K562 (cell line): Measurements from ENCODE around the gene IL7R. TPM values are rescaled to one million over a fixed set of nuclear protein-coding genes. Genes with fewer than 3 reads are reported as not detected.
A peak's percentile ranks its signal among the peaks of the same experiment; 100 is the strongest.

Source experiments
- ATAC-seq: fragments of 200-7000 bp; cut with Tn5 transposase; 3 replicates; pipeline ENCODE4 v1.9.1; 2020; ENCODE audit warnings: moderate library complexity
- BruUV-seq: library from RNA; stranded (reverse); fragments of 400-500 nt; replicated peaks from 2 replicates; lab custom pipeline; 2021; lab: Mats Ljungman, UMichigan
- CTCF ChIA-PET: fragments of 300-600 bp; formaldehyde crosslinking; extraction: SDS; loops from one replicate; lab custom pipeline; 2021; ENCODE audit warnings: low intra/inter-chr PET ratio; lab: Yijun Ruan, JAX
- POLR2A ChIA-PET: fragments of 300-600, 350-650 bp; sonication (Branson Sonifier 250); formaldehyde crosslinking; extraction: SDS; loops from one replicate; lab custom pipeline; 2021; ENCODE audit warnings: antibody characterized with exemption, inconsistent platforms; lab: Yijun Ruan, JAX
- DNase-seq, 4 experiments: peaks; one replicate each; pipeline versions ENCODE4 v3.0.0 to v3.0.0-alpha.2; 2011 to 2018; ENCODE audit warnings: low spot score in 3 of 4, mixed read lengths in 3 of 4; ENCODE audit errors: extremely low read depth in 1 of 4
- FAIRE-seq: peaks from 2 replicates; lab custom pipeline; 2011; peaks lifted over from hg19 to GRCh38; lab: Jason Lieb, UNC
- H2AFZ ChIP-seq: 2 replicates; pipeline ENCODE4 v1.6.0; 2011; ENCODE audit warnings: low read depth, low read length, control low read depth, inconsistent platforms
- H3K27ac ChIP-seq: fragments of 200-600 bp; 3 replicates; pipeline ENCODE4 v1.8.0; 2011; ENCODE audit warnings: low read depth, mild to moderate bottlenecking, control low read depth, inconsistent platforms, low read length, moderate library complexity, mixed read lengths; ENCODE audit errors: extremely low read depth
- H3K27me3 ChIP-seq, 2 experiments: fragments of 300-600 bp in 1 of 2; 2 replicates in 1 of 2; 3 replicates in 1 of 2; pipeline versions ENCODE4 v1.6.0 to v1.8.0; 2011; ENCODE audit warnings: inconsistent platforms in 2 of 2, low read length in 2 of 2, mild to moderate bottlenecking in 1 of 2, mixed read lengths in 1 of 2, moderate library complexity in 1 of 2; ENCODE audit not compliant: control insufficient read depth in 2 of 2, insufficient read depth in 2 of 2
- H3K36me3 ChIP-seq: fragments of 300-600 bp; 3 replicates; pipeline ENCODE4 v1.8.0; 2011; ENCODE audit warnings: mild to moderate bottlenecking, low read length, inconsistent platforms; ENCODE audit not compliant: control insufficient read depth, insufficient read depth
- H3K4me1 ChIP-seq, 2 experiments: fragments of 200-600 bp in 1 of 2; replicated peaks in 1 of 2; 2 replicates in 1 of 2; 3 replicates in 1 of 2; pipeline versions ENCODE4 v1.5.1 to v1.8.0; 2011; ENCODE audit warnings: inconsistent platforms in 2 of 2, low read length in 2 of 2, mild to moderate bottlenecking in 1 of 2, mixed read lengths in 1 of 2, moderate library complexity in 1 of 2; ENCODE audit not compliant: control insufficient read depth in 2 of 2, insufficient read depth in 2 of 2
- H3K4me2 ChIP-seq: 2 replicates; pipeline ENCODE4 v1.6.1; 2011; ENCODE audit warnings: low read length, control low read depth, inconsistent platforms, mixed read lengths; ENCODE audit not compliant: insufficient read depth
- H3K4me3 ChIP-seq: fragments of 200-600 bp; sonication (generic), shearing (Covaris generic); 2 replicates; pipeline ENCODE4 v1.5.1; 2016; ENCODE audit warnings: control low read depth, inconsistent platforms
- H3K79me2 ChIP-seq: fragments of 200-600 bp; 3 replicates; pipeline ENCODE4 v1.8.0; 2011; ENCODE audit warnings: low read length, inconsistent platforms; ENCODE audit not compliant: control insufficient read depth, insufficient read depth
- H3K9ac ChIP-seq, 2 experiments: 2 replicates each; pipeline versions ENCODE4 v1.6.0 to v1.6.1; 2011; ENCODE audit warnings: low read depth in 2 of 2, low read length in 2 of 2, control low read depth in 1 of 2, inconsistent platforms in 1 of 2, mild to moderate bottlenecking in 1 of 2, mixed read lengths in 1 of 2; ENCODE audit not compliant: insufficient read depth in 1 of 2
- H3K9me1 ChIP-seq: one replicate; pipeline ENCODE4 v1.6.0; 2011; ENCODE audit warnings: inconsistent platforms, mild to moderate bottlenecking, low read length, moderate library complexity; ENCODE audit not compliant: control insufficient read depth, insufficient read depth
- H3K9me3 ChIP-seq: replicated peaks from 2 replicates; pipeline ENCODE4 v1.5.1; 2011; ENCODE audit warnings: low read depth, low read length, inconsistent platforms; ENCODE audit not compliant: control insufficient read depth, insufficient read depth
- H4K20me1 ChIP-seq: replicated peaks from 2 replicates; pipeline ENCODE4 v1.6.1; 2011; ENCODE audit warnings: low read length, inconsistent platforms, mixed read lengths; ENCODE audit not compliant: control insufficient read depth, insufficient read depth
- BRD4 ChIP-seq: fragments of 200-600 bp; sonication (generic); IDR thresholded peaks from 2 replicates; pipeline ENCODE4 v1.6.1; 2017; ENCODE audit warnings: inconsistent platforms
- CTBP1 ChIP-seq: fragments of 450-650 bp; IDR thresholded peaks from 2 replicates; pipeline ENCODE4 v1.6.1; 2016; ENCODE audit warnings: borderline replicate concordance
- MEF2A ChIP-seq: IDR thresholded peaks from 2 replicates; pipeline ENCODE4 v1.6.1; 2011; ENCODE audit warnings: low read depth, mild to moderate bottlenecking, low read length, moderate library complexity; ENCODE audit not compliant: control insufficient read depth
- RFX1 ChIP-seq: fragments of 450-650 bp; IDR thresholded peaks from 2 replicates; pipeline ENCODE4 v1.6.1; 2016; ENCODE audit warnings: mild to moderate bottlenecking, moderate library complexity
- STAT5A ChIP-seq: IDR thresholded peaks from 2 replicates; pipeline ENCODE4 v1.6.1; 2012; ENCODE audit warnings: low read length, inconsistent platforms, borderline replicate concordance
- TAF7 ChIP-seq: fragments of 450-650 bp; IDR thresholded peaks from 2 replicates; pipeline ENCODE4 v1.6.1; 2016; ENCODE audit warnings: missing genetic modification characterization, missing compliant biosample characterization
- TEAD4 ChIP-seq, 2 experiments: sonication (generic) in 1 of 2; formaldehyde crosslinking in 1 of 2; IDR thresholded peaks; 2 replicates each; pipeline versions ENCODE4 v1.6.1 to v1.8.0; 2012 to 2022; ENCODE audit warnings: borderline replicate concordance in 1 of 2, inconsistent platforms in 1 of 2, low read length in 1 of 2, mild to moderate bottlenecking in 1 of 2, missing genetic modification reagents in 1 of 2
- ZNF134 ChIP-seq: fragments of 250-450 bp; sonication (Bioruptor Pico); conservative IDR thresholded peaks from 2 replicates; pipeline ENCODE4 v1.4.0; 2020
- ZNF274 ChIP-seq: IDR thresholded peaks from 2 replicates; pipeline ENCODE4 v1.6.1; 2011; ENCODE audit warnings: low read depth, mild to moderate bottlenecking, low read length, moderate library complexity, borderline replicate concordance
- WGBS: fragments of 100-300 bp; shearing (Covaris generic); methylation state at CpG from one replicate; pipeline ENCODE4 v1.1.6; 2016; ENCODE audit warnings: low coverage, mixed read lengths; ENCODE audit not compliant: insufficient coverage; ENCODE audit errors: missing lambda C conversion rate; 5-methylcytosine and 5-hydroxymethylcytosine counted together
- in situ Hi-C: fragments of 300-500 bp; cut with MboI; formaldehyde crosslinking; loops from 4 replicates; pipeline ENCODE4 v1.15.0; 2018; ENCODE audit warnings: inconsistent platforms, mixed read lengths
- intact Hi-C: fragments of 100-400 bp; cut with micrococcal nuclease; formaldehyde crosslinking; loops from 2 replicates; pipeline ENCODE4 v1.14.2; 2022
- polyA plus RNA-seq, 8 experiments: library from polyadenylated mRNA; depleted of rRNA in 4 of 8; stranded (reverse) in 5 of 8; unstranded in 3 of 8; fragments of >200 nt; fragmentation: Nextera tagmentation in 2 of 8; fragmentation: Illumina TruSeq in 1 of 8; extraction: Ambion mirVana in 2 of 8; extraction: Trizol in 1 of 8; gene quantifications; 2 replicates each; pipeline versions ENCODE4 v1.2.1 to v1.2.3, GENCODE V29; 2011 to 2014; ENCODE audit warnings: inconsistent platforms in 1 of 8, missing spikeins in 1 of 8
- total RNA-seq, 7 experiments: library from RNA; depleted of rRNA in 6 of 7; stranded (reverse); fragments of >200 nt in 6 of 7; fragmentation: Illumina TruSeq in 2 of 7; extraction: Trizol in 2 of 7; gene quantifications; 2 replicates each; pipeline versions ENCODE4 v1.2.1 to v1.2.3, GENCODE V29; 2011 to 2021; ENCODE audit warnings: low replicate concordance in 1 of 7
- TF ChIP-seq, protein P1 (sequence below): fragments of 450-650 bp; formaldehyde crosslinking; IDR thresholded peaks from 2 replicates; pipeline ENCODE4 v1.4.0; 2022; ENCODE audit warnings: mild to moderate bottlenecking, moderate library complexity
- TF ChIP-seq, protein P2 (sequence below), 2 experiments: fragments of 450-650 bp in 1 of 2; sonication (generic) in 1 of 2; formaldehyde crosslinking; conservative IDR thresholded peaks; 2 replicates each; pipeline versions ENCODE4 v1.4.0 to v1.8.1; 2020 to 2022; ENCODE audit warnings: mild to moderate bottlenecking in 1 of 2, missing genetic modification reagents in 1 of 2
- TF ChIP-seq, protein P3 (sequence below): sonication (generic); formaldehyde crosslinking; IDR thresholded peaks from 2 replicates; pipeline ENCODE4 v1.5.0; 2020; ENCODE audit warnings: missing genetic modification reagents

Gene IL7R
- total and polyA plus RNA-seq, 9 of the 15 experiments (the other 6 are each of a cell fraction or from before 2014, with no cell fraction given) = 0.04 to 0.98 (median 0.09) TPM; not detected in 3

DNA sequence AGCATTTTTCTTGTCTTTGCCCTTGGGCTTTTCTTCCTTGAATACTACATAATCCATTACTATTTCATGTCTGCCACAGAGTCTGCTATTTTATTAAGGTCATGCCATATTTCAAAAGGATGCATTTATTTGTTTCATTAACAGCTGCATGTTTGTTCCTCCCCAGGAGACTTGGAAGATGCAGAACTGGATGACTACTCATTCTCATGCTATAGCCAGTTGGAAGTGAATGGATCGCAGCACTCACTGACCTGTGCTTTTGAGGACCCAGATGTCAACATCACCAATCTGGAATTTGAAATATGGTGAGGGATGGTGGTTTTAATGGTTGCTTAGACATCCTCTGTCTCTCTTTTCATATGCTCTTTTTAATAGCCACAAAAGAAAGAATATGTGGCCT, 4.0 kb downstream of the IL7R start (continued):
- TF ChIP-seq, protein P1, sequence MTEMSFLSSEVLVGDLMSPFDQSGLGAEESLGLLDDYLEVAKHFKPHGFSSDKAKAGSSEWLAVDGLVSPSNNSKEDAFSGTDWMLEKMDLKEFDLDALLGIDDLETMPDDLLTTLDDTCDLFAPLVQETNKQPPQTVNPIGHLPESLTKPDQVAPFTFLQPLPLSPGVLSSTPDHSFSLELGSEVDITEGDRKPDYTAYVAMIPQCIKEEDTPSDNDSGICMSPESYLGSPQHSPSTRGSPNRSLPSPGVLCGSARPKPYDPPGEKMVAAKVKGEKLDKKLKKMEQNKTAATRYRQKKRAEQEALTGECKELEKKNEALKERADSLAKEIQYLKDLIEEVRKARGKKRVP (CRISPR knock-in tag) = no peak
- TF ChIP-seq, protein P2, sequence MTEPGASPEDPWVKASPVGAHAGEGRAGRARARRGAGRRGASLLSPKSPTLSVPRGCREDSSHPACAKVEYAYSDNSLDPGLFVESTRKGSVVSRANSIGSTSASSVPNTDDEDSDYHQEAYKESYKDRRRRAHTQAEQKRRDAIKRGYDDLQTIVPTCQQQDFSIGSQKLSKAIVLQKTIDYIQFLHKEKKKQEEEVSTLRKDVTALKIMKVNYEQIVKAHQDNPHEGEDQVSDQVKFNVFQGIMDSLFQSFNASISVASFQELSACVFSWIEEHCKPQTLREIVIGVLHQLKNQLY (CRISPR knock-in tag; conservative IDR thresholded peaks at IDR 0.05) = no peak
- TF ChIP-seq TEAD4 (IDR thresholded peaks at IDR 0.05; ENCODE audit: low read length) (no peak), TEAD4 (CRISPR knock-in tag; IDR thresholded peaks at IDR 0.05; ENCODE audit: borderline replicate concordance) (no peak), CTBP1 (no peak), MEF2A (no peak), STAT5A (no peak)
- TF ChIP-seq, protein P3, sequence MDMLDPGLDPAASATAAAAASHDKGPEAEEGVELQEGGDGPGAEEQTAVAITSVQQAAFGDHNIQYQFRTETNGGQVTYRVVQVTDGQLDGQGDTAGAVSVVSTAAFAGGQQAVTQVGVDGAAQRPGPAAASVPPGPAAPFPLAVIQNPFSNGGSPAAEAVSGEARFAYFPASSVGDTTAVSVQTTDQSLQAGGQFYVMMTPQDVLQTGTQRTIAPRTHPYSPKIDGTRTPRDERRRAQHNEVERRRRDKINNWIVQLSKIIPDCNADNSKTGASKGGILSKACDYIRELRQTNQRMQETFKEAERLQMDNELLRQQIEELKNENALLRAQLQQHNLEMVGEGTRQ (CRISPR knock-in tag) = no peak
- TF ChIP-seq, all 486 proteins: peak for 0

DNA sequence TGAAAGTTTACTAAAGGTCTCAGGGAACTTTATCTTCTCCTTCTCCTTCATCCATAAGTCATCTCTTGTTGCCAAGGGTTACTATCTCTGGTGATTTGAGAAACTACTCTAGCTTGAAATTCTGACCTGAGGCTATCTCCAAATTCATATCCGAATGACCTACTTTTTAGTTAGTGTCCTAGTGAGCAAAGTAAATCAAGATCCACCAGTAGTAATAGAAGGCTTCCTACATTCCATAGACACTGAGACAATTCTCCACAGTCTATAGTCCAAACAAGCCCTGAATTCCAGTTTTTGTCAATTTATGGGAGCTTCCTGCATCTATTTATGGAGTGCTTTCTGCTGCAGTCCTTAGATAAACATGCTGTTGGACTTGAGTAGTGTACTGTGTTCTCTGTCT, 5.0 kb downstream of the IL7R start:
- no peak for FAIRE-seq
- Histone ChIP-seq H3K4me2 (no peak overlapping the region), H3K9ac (no peak overlapping the region), H3K9me3 (no peaks in the 10 kb centered on the region), H3K79me2 (no peaks in the 10 kb centered on the region), H3K9me1 (no peaks in the 10 kb centered on the region), H3K36me3 (no peaks in the 10 kb centered on the region), H3K27ac (no peak overlapping the region), H4K20me1 (no peaks in the 10 kb centered on the region), H3K4me3 (no peak overlapping the region), H2AFZ (no peak overlapping the region), H3K27me3 (no peaks in the 10 kb centered on the region), H3K4me1 (no peaks in the 10 kb centered on the region)
- BruUV-seq = no TSS peak
- CTCF ChIA-PET = no interaction called here
- POLR2A ChIA-PET = no interaction called here
- in situ Hi-C loops = no loop called here
- TF ChIP-seq ZNF134 (CRISPR knock-in tag) = no peak
- TF ChIP-seq RFX1 = peak; percentile 58
- no peak for TF ChIP-seq ZNF274
- TF ChIP-seq TAF7 (tag) = no peak
- no peak for TF ChIP-seq BRD4
- WGBS = 0% methylated on average over 1 of the region's 1 CpG
- ATAC-seq = no peak
- intact Hi-C loops = no loop called here
- DNase-seq = no peak
